ENCODE data around the gene VPS13D.
A peak's percentile ranks its signal among the peaks of the same experiment; 100 is the strongest.

The VPS13D gene

DNA sequence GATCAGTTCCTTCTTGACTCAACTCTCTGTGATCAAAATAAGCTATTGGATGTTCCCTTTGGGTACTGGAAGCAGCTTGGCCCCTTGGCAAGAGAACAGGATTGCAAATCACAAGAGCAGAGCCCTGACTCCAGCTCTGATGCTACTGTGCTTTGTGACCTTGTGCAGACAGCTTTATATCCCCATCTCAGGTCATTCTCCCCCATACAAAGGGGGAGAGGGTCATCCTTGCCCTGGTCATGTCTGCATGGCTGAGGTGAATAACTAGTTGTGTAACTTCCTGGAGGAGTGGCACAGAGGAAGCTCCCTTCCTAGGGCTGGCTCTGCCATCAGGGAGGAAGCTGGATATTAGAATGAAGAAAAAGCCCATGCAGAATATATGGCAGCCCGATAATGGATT is 245.3 kb downstream of the VPS13D start:
- peak; percentile 21 for DNase-seq

DNA sequence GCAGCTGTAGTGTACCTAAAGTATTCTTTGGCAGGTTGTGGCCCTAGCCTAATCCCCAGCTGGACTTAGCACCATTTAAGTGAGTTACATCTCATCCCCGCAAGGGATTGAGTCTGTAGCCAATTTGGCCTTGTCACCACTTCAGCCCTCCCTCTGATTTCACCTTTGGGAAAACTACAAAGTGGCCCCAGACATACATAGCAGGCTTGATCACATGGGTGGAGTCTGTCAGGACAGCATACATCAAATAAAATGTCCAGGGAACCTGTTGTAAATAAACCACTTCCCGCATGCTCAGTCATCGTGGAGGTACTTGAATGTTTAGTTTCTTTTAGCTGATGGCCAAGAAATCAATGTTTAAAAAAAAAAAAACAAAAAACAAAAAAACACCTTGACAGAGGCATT is 245.7 kb downstream of the VPS13D start:
- no peak for DNase-seq

DNA sequence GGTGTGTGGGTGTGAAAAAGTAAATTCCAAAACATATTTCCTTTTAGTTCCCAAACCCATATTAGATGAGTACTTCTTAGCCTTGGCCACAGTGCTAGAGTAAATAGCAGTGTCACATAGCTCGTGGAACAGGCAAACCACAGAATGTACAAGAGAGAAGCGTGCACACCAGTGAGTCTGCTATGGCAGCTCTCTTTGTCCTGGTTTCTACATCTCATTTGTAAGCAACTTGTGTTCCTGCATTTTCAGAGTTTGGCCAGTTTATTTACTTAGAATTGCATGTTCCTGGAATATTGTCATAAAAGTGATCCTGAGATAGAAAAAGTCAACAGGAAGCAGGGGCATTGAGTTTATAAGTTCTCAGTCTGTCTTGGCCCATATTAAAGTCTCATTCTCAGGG is 246.1 kb downstream of the VPS13D start:
- DNase-seq, result no peak

DNA sequence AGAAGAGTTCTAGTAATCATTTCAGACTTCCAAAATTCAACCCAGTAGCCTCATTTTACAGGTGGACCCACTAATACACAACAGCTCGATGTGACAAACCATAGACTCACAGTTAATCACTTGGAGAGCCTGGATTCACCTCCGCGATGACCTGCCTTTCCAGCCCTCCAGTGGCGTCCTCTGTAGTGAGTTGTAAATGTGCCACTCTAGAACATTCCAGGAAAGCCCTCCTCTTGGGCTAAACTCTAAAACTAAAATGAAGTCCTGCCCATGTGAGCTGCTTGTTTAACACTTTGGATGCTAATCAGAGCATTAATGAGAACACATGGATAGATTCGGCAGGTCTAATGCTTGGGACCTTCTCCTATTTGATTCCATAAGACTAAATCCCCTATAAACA is 247.5 kb downstream of the VPS13D start:
- no peak for DNase-seq

DNA sequence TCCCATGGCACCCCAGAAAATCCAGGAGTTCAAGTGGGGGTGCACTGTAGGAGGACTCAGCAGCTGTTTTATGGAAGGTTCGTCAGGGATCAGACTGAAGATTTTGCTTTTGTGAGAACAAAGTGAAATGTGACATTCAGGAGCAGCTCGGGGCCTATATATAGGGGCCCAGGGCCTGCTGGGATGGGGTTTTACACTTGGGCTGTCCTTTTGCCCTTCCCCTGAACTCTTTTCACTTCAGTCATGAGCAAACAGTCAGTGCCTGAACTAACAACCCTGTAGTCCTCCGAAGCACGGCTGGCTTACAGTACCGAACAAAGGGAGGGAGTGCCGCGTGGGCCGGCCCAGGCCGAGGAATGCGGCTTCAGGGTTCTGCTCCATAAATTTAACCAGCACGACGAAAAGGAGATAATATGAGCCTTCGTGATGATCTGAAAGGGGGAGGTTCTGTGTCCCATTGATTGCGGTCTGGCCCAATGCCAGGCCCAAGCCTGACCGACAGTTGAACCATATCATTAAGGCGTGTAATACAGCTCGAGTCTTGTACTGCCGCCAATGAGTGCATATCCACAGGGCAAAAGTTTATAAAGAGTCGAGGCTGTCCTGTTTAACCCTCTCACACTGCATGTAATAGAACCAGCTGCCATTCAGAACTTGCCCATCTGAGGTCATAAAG is 248.2 kb downstream of the VPS13D start:
- no peak for DNase-seq

DNA sequence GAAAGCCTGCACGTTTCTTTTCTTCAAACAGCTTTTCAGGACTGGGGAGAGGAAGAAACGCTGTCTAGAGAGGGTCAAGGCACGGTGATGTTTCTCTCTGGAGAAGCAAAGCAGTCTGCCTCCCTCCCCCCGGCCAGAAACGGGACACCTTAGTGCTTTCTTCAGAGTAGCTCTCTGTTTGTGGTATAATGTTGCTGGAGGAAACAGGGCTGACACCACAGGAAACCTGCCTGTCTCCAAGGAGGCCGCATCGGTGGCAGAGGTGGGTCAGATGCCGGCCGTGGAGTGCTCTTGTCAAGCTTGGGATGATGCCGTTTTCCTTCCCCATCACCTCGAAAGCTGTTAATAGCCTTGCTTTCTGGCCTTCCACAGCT is 248.8 kb downstream of the VPS13D start:
- no peak for DNase-seq

DNA sequence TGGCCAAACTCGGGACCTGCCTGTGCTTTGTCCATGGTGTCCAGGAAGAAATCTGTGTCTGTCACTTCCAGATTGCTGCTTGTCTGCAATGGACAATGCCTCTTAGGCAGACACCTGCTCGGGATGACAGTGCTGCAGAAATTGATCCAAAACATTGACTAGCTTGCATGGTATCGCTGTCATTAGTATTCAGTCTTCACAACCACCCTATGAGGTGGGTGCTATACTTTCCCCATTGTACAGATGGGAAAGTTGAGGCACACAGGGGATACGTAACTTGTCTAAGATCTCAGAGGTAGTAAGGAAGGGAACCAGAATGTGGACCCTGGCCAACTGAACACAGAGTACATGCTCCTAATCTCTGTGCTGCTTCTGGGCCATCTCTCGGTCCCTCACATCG is 249.5 kb downstream of the VPS13D start:
- no peak for DNase-seq

DNA sequence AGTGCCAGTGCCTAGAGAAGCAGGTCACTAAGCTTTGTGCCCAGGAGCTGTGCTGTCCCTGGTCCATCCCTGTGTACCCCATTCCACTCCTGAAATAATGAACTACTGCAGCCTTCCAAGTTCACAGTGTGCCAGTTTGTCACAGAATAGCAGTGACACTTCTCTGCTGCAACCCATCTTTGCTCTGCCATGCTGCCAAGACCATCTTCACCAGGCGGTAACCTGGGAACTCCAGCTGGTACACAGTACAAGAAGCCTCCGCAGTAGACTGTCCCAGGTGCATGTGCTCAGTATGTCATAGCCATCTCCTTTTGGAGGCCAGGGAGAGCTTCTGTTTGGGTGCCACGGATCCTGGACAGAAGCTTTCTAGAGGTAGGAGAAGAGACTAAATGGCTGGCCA is 250.2 kb downstream of the VPS13D start:
- DNase-seq, result no peak

DNA sequence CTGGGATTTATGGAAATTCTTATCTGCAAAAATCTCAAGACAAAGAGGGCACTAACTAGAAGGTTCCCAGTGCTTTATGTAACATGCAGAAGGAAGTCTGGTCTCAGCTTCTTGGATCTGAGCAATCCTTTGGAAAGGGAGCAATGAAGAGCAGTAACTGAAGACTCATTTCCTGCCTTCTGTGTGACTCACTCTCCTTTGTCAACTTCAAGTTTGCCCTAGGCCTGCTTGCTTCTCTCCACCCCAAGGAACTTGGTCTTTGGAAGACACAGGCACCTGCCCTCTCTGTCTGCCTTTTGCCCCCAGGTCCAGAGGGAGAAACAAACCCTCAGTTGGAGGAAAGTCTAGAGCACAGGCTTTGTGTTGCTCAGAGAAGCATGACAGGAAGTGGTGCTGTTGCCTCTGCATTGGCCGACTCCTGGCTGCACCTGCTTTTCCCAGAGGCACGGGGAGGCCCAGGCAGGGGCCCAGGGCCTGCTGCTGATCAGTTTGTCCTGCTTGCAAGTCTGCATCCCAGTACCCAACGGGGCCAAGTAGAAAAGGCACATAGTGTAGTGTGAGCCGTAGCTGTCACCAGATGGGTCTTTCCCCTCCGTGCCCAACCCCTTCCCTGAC is 251.0 kb downstream of the VPS13D start:
- peak; percentile 73 for DNase-seq

DNA sequence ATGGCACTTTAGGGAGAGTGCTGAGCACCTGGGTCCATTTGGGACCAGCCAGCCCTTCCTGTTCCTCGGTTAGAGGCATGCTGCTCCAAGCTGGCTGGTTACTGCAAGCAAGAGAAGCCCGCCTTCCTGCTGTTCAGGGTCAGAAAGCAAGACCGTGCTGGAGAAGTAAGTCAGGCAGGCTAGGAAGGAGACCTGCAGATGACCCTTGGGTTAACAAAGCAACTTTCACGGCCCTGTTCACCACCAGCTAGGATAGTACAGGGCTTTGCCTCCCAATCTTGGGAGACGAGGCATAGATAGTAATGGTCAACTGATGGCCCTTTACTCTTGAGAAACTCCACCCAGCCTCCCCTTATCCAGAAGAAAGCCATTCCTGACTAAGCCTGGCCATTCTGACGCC is 252.1 kb downstream of the VPS13D start:
- DNase-seq, result no peak

DNA sequence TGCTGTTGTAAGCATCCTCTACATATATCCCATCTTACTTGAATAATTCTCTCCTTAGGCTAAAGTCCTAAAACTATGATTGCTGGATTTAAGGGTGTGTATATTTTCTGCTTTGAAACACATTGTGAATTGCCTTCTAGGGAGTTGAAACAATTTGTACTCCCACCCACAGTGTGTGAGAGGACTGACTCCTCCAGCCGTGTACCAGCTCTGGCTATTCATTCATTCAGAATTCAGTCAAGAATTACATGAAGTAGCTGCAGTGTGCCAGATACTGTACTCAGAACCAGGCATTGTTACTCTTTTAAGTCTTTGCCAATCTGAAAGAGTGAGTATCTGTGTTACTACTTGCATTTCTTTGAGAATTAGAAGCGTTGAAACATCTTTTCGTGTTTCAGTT is 253.2 kb downstream of the VPS13D start:
- DNase-seq, result no peak

DNA sequence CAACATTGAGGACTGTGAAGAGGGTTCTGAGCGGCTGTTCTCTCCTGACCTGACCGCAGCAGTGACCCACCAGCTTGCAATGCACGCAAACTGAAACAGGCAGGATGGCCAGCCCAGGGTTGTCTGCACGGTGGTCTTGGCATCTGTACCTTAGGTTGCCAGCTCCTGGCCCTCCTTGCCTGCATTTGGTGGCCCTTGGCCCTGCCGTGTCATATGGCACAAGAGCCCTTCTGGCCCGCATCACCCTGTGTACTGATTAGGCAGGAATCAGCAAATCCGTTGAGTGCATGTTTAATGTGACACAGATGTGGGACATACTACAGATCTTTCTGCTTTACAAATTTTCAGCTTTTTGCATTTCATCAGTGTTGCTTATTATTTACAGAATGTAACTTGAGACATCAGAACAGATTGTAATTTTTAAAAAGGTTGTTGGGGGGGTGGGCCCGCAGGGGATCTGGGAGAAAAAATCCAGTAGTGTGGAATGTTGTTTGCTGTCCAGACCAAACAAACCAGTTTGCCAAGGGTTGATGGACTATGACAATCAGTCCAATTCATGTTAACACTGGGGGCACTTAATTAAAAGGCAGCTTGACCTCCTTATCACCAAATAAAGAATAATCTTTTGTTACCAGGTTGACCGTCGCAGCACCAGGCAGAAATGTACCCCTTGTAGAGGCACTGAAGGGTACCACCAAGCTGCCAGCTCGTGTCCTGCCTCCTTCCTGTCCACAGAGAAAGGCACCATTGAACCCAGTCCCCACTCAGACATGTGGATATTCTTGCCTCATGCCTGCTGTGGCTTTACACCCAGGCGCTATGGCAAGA is 255.6 kb downstream of the VPS13D start:
- DNase-seq, result no peak

DNA sequence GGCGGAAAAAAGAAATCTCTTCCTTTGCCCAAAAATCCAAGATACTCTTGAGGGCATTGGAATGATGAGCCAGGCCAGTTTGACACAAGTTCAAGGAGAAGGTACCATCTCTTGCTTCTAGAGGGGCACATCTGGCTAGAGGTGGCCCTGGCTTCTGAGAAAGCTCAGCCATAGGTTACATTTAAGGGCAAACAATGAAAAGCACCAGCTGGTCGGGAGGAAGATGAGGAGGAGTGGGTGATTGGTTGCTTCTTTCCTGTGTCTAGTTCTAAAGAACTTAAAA is 256.2 kb downstream of the VPS13D start:
- no peak for DNase-seq

DNA sequence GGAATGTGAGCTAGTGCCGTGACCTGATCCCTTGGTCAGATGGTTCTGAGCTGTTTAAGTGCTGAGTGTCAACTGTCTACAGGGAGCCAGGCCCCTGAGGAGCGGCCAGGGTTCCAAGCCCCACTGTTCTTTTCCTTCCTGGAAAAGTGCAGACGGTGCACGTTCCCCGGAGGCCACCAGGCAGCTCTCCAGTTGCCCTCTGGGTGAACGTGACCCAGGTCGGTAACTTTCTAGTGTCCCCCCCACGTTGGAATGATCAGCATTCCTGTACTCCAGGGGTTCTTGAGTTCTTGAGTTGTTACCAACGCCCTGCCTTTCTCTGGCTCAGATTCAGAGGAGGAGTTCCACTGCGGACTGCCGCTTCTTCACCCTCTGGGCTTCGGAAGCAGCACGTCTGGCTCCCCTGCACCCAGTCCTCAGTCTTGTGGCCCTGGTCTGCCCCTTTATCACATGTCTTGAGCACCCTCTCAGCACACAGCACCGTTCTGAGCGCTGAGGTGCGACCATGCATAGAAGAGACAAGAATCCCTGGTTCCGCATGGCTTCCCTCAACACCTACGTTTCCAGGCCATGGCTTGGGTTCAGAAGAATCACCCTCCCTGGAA is 256.7 kb downstream of the VPS13D start:
- DNase-seq, result no peak

DNA sequence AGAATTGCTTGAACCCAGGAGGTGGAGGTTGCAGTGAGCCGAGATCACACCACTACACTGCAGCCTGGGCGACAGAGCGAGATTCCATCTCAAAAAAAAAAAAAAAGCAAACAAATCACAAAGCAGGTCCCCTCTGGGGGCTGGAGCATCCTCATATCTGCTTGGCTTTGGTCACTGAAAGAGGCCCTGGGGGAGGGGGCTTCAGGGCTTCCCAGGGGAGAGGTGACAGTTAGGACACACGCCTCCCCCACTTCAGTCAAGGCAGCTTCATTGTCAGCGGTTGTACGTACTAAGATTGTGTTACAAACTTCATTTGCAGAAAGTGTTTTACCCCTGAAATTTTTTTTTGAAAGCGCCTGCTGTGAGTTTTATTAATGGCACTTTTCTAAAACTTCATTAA is 257.7 kb downstream of the VPS13D start:
- DNase-seq, result no peak

DNA sequence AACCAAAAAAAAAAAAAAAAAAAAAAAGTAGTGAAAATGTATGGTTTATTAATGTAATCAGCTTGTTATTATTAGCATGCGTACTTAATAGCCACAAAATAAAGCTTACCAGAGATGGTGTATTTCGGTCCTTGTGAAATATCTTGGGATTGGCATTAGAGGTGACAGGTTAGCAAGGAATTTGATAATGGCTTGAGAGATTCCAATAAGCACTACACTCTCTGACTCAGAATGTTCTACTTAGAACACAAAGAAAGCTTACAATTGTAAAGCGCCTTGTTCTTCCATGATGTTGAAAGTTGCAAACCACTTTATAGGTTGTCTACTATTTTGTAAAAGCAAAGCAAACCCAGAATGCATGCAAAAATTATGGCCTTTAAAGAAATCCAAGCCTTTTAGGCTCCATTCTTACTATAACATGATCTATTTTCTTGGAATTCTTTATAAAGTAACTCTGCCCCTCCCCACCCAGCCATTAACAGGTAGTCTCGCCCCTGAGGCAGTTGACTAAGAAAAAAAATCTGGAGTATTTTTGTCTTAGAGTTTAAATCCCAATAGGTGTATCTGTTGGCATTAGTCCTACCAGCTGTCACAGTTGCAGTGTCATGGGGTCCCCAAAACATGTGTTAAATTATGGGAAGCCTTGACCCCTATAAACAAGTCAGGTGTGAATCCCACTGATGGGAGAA is 259.0 kb downstream of the VPS13D start:
- no peak for DNase-seq

DNA sequence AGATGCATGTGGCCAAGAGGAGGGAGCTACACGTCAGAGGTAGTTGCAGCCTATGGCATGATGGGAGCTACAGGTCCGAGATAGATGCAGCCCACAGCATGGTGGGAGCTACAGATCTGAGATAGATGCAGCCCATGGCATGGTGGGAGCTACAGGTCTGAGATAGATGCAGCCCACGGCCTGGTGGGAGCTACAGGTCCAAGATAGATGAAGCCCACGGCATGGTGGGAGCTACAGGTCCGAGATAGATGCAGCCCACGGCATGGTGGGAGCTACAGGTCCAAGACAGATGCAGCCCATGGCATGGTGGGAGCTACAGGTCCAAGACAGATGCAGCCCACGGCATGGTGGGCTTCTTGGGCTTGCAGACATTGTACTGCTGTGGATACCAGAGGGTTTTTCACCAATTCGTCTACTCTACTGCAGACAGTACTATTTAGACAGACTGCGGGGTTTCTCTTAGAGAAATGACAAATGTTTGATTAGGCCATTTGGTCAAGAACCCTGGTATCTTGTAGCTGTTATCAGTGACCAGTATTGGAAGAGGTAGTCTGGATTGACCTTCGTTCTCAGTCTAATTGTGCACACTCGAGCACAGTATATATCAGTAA is 260.8 kb downstream of the VPS13D start:
- DNase-seq, result no peak

DNA sequence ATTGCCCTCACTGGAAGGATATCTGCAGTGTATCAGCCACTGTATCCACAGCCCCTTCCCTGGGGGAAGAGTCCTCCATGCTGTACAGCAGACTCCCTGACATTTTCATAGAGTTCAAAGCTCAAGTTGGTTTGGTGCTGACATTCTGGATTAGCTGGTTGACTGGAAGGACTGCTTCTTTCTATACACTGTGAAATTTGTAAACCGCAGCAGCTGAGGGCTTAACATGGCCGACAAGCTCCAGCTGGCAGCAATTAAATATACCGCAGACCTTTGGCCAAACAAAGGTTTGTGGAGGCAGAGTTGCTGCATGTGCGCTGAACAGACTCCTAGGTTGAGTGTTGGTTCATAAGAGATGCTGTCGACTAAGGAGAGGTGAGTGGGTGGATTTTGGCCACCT is 261.8 kb downstream of the VPS13D start:
- no peak for DNase-seq

DNA sequence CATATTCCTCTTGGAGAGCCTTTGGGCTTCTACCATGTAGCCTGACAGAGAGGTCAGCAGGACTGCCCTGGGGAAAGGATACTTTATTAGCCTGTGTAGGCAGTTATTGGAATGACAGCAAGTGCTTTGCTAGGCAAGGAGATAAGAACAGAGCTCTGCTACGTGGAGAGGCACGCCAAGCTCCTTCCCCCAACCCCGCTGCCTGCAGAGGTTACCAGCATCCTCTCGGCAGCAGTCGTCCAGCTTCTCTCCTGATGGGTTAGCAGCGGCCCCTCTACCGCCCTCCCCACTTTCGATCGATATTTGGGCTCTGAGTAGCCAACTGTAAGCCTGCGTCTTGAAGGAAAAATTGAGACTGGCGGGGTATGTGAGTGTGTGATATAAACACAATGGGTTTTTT is 265.9 kb downstream of the VPS13D start:
- no peak for DNase-seq

DNA sequence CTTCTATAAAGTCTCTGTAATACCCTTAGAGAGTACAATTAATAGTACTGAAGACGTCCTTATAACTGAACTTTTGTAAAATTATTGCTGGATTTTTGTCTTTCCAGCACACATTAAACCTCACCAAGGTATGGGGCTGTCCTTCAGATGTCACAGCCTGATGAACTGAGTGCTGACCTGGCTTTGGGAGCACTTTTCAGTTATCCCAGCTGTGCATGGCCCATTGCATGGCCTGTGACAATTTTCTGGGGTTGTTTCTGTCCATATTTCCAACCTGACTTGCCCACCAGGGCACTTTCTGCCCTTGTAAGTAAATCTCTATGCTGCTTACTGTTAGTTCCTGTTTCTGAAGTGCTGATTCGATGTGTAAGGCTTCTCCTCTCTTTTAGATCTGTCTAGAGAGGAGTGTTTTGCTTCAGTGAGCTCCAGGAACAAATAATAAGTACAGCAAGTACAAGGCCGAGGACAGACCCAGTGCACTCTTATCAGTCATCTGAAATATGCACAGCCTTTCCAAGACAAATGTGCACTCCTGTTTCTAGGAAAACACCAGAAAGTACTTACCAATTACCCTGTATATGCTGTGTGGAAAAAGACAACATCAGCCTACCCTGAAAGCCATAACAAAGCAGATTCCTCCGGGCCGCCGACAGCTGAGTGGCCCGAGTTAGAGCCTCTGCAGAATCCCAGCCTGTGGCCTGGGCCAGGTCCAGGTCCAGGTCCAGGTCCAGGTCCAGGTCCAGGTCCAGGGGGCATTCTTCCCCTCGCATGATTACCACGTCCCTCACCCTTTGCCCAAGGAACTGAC is 266.5 kb downstream of the VPS13D start:
- no peak for DNase-seq

DNA sequence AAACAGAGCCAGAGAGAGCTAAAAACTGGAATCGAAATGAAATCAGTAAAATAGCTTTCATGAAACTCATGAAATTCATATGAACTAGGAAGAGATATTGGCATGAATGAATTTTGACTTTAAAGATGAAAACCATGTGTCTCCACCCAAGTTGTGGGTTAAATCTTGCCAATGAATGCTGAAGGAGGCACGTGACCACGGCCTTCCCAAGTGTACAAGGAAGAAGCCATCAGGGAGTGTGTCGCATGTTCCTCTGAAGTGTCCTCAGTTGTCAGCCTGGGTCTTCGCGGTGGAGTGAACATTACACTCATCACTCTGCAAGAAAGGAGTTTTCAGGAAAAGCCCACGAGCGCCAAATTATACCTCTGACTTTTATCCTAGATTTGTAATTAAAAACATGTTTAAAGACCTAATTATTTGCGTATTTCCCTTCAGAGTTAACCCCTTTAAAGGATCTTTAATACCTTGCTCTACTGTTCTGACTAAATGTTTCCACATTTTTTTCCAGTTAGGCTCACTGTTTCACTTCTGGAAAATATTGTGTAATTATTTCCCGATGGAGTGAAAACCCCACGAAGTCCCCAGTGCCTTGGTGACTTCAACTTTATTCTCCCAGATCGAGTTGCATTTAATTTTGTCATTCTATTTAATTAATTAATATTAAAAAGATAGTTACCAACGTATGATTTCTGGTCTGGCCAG is 269.9 kb downstream of the VPS13D start:
- peak; percentile 18 for DNase-seq

DNA sequence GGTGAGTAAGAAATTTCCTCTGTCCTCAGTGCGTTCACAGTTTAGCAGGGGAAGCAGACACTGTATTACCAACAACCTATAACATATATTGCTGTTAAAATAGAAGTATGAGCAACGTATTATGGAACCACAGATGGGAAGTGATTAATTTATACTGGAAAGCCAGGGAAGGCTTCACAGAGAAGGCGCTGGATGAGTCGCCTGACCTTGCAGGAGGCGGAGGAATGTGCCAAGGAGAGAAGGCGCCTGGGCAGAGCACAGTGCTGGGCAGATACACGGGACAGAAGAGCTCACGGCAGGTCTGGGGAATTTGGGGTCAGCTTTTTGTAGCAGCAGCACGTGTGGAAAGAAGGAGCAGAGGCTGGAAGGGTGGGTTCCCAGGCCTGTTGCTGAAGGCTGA is 271.8 kb downstream of the VPS13D start:
- DNase-seq, result no peak
